Stimulated activated CD4-positive, alpha-beta T cell treated with anti-CD3 and anti-CD28 coated beads, Interleukin-15, amount 100 ng/mL, for 1 hour (primary cell): ENCODE data around the gene EIF4A3.

Experiments
- DNase-seq, 2 donors: peaks; one replicate each; pipeline ENCODE4 v3.0.0-alpha.2; 2020; ENCODE audit warnings: low read depth in 1 of 2, low spot score in 1 of 2

The EIF4A3 gene

GRCh38 chr17:80147035-80147822 is at the start of gene EIF4A3:
Gene EIF4A3 (minus strand): TSS chr17:80147128. CDS start chr17:80146961, 167 bp downstream.
- DNase-seq = peak; percentile 92 to 93

- no peak for DNase-seq
Measured at GRCh38 chr17:80196652-80197051, 49.7 kb upstream of the EIF4A3 start.

DNA sequence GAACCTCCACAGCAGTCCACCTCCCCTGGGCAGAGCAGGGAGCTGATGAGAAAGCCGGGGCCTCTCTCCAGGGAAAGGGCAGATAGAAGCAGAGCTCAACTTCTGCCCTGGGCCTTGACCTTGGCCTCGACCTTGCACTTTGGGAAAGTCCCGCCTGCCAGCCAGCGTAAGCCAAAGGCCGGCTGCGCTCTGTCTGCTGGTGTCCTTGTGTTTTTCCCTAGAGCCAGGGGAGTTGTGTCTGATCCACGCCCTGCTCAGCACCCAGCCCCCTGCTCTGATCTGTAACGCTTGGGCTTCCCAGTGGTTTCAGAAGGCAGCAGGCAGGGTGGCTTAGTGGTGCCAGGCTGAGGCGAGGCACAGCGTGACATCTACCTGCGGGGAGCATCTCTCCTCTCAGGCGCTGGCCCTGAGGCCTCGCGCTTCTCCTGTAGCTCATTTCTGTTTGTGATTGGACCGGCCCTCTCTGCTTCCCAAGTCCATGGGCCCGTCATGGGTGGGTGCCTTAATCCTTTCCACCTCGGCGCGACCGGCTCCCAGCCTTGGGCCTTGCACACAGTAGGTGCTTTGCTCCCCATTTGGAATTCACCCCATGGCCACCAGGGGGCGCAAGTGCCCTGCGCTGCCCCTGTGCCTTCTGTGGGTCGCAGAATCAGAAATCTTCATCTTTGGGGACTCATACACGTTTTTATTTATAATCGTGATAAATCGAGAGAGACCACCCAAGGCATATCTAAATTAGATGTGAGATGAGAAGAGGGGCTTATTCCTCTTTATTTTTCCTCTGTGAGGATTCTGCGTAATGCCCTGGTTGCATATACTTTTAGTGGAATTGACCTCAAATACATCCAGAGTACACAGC is 49.0 kb upstream of the EIF4A3 start:
- peak; percentile 43 to 47 for DNase-seq

- no peak for DNase-seq
Measured at GRCh38 chr17:80195141-80195540, 48.2 kb upstream of the EIF4A3 start.

GRCh38 chr17:80191865-80192661 is 45.1 kb upstream of the EIF4A3 start:
- no peak for DNase-seq

- no peak for DNase-seq
Measured at GRCh38 chr17:80191192-80191591, 44.3 kb upstream of the EIF4A3 start.

DNA sequence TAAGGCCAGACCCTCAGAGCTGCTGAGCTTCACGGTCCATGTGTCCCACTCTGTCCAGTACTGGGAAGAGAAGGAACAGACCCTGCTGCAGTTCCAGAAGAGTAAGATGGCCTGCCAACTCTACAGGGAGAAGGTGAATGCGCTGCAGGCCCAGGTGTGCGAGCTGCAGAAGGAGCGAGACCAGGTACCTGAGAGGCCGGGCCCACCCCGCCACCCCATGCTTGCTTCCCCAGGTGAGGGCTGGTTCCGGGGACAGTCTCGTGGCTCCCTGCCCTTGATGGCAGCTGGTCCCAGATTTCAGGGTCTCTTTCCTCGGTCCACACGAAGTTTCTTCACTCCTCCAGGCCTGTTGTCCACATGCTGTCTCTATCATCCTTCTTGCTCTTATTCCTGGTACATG is 43.8 kb upstream of the EIF4A3 start:
- no peak for DNase-seq

DNA sequence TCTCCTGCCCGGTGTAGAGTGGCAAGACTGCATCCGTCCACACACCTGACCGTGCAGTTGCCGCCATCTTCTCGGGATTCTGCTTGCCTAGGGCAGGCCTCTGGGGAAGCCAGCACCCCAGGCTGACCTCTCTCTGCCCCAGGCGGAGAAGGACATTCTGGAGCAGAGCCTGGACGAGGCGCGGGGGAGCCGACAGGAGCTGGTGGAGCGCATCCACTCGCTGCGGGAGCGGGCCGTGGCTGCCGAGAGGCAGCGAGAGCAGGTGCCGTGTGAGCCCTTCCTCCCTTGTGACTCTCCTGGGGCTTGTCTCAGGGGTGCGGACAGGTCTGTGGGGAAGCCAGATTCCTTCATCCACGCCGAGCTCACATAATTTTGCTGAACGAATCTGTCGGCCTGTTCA is 42.7 kb upstream of the EIF4A3 start:
- no peak for DNase-seq

DNA sequence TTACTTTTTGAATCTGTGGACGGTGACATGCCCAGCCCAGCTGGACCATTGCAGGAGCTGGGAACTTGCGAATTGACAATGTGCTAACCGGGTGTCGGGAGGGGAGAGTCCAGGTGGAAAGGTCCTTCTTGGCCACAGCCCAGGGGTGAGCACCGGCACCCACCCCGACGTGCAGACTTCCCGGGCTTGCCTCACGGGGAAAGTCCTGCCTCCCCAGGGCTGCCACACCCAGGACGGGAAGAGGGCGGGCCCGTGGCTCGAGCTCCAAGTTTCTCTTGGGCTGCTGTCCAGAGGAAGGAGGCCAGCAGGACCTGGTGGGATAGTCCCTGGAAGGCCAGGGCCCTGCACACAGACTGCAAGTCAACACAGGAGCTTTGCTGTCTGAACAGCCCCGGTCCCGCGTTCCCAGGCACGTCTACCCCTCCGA is 40.6 kb upstream of the EIF4A3 start:
- no peak for DNase-seq

GRCh38 chr17:80187090-80187489 is 40.2 kb upstream of the EIF4A3 start:
- no peak for DNase-seq

DNA sequence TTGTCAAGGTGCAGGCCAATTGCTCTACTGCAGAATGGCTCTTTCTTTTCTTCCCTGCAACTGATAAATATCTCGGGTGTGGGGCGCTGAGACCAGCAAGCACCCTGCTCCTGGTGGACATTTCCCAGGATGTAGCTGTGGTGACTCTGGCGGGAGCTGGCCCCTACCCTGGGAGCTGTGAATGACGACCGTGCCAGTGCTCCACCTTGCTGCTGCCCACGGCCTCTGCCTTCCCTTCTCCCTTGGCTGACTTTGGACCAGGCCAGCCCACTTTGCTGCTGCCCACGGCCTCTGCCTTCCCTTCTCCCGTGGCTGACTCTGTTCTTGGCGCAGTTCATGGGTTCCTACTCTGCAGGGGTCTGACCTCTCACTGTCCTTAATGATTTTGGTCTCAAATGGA is 39.0 kb upstream of the EIF4A3 start:
- no peak for DNase-seq

DNA sequence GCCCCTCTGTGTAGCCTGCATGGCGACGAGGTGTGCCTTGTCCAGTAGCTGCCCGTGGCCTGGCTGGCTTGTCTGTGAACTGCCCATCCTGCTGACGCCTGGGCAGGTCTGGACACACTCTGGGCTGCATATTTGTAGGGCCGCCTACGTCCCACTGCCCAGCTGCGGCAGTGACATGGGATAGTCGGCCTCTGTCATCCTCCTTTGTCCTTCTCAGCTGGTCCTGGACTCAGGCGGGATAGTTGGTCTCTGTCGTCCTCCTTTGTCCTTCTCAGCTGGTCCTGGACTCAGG is 37.4 kb upstream of the EIF4A3 start:
- no peak for DNase-seq

DNA sequence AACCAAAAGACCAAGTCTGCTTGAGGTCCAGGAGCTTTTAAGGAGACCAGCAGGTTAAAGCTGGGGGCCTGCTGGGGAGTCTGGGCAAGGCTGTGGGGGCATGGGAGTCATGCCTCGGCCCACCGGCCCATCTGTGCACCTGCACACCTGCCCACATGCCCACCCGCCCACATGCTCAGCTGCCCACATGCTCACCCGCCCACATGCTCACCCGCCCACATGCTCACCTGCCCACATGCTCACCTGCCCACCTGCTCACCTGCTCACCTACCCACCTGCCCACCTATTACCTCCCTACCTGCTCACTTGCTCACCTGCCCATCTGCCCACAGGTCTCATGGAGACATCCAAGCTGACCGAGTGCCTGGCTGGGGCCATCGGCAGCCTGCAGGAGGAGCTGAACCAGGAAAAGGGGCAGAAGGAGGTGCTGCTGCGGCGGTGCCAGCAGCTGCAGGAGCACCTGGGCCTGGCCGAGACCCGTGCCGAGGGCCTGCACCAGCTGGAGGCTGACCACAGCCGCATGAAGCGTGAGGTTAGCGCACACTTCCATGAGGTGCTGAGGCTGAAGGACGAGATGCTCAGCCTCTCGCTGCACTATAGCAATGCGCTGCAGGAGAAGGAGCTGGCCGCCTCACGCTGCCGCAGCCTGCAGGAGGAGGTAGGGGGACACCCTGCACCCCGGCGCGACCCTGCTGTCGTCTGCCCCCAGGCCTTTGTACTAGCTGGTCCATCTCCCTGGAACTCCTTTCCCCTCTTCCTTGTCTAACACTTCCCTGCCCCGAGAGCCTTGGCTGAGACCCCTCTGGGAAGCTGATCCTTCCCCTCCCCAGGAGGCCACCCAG is 36.9 kb upstream of the EIF4A3 start:
- DNase-seq = no peak

DNA sequence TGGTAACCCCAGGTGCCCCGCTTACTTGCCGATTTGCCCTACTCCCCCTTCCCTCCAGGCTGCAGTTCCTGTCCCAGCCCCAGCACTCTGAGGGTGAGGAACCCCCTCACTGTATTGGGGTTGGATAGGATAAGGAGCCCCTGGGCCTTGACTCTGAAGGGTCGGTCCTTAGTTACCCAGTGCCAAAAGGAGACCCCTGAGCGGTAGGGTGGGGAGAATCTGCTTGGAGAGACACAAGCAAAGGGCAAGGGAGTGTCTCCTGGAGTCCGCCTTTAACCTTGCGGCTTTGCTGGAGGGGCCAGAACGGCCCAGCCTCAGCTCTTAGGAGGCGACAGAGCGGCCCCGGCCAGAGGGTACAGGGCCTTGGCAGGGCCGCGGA is 35.9 kb upstream of the EIF4A3 start:
- no peak for DNase-seq

DNA sequence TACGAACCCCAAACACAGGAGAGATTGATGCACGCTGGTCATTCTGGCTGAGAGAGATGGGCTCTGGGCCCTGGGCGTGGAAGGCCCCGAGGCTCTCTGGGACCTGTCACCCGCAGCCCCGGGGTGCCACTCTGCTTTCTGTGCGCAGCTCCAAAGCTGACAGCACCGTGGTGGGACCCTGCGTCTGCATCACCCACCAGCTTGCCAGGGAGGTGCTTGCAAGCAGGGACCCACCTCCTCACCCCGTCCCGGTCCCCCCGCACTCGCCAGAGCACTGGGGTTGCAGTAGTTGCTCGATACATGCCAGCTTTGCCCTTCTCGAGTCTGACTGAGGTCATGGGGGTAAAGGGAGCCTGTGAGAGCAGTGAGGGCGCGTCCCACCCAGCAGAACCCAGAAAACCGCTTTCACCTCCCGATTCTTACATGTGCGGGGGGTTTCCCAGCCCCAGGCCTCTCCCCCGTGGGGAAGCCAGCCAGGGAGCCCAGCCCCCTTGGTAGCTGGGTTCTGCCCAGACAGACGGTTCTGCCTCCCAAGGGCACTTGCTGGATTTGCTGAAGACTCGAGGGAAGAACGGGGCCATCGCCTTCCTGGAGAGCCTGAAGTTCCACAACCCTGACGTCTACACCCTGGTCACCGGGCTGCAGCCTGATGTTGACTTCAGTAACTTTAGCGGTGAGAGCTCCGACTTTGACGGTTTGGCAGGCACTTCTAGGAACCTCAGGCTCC is 35.4 kb upstream of the EIF4A3 start:
- no peak for DNase-seq

GRCh38 chr17:80181431-80181830 is 34.5 kb upstream of the EIF4A3 start:
- DNase-seq = no peak

- DNase-seq = no peak
Measured at GRCh38 chr17:80180192-80180591, 33.3 kb upstream of the EIF4A3 start.

DNA sequence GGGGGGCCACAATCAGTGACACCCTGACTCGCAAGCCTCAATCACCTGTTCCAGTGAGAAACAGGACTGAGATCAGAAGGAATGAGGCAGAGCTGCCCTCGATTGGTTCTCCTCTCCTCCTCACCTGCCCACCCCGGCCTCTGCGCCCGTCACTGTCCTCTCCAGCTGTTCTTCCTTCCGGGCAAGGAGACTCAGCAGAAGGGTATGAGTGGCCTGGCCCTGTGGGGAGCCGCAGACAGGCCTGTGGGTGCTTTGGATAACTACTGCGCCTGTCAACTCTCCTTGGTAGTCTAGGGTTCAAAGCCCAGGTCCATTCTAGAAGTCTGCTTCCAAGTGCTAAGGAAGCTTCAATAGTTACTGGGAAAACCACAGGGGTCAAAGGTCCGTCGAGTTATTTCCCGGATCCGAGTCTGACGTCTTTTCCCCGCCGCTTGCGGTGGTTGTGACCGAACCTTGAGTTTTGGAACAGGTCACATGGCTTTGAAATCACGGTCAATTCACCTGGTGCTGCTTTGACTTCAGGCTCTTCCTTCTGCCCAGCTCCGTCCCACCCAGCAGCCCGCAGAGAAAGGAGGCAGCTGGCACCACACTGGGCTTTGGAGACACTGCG is 31.2 kb upstream of the EIF4A3 start:
- no peak for DNase-seq

DNA sequence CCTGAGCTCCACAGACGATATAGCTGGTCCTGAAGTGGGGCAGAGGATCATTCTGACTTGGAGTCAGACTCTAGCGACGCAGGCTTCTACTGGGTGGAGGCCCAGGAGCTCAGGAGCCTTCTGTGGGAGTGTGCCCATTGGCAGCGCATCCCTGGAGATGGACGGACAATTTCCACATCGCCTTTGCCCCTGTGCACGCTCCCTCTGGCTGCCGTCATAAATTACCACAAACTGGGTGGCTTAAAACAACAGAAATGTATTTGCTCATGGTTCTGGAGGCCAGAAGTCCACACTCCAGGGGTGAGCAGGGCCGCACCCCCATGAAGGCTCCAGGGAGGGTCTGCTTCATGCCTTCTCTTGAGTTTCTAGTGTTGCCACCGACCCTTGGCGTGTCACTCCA is 29.8 kb upstream of the EIF4A3 start:
- no peak for DNase-seq

GRCh38 chr17:80173916-80174315 is 27.0 kb upstream of the EIF4A3 start:
- no peak for DNase-seq
